GM12878 (cell line): ENCODE measurements around the gene SHC4. TPM values are rescaled to one million over a fixed set of nuclear protein-coding genes. Genes with fewer than 3 reads are reported as not detected.
"Not testable (repeated sequence)": the region's sequence is repeated elsewhere in the genome, so short reads cannot be mapped to it uniquely, and the experiment has no call there.

Experiments used
- ATAC-seq: fragments of 200-7000 bp; cut with Tn5 transposase; 3 replicates; pipeline ENCODE4 v1.9.1; 2020; ENCODE audit warnings: mild to moderate bottlenecking, moderate library complexity
- BruUV-seq: library from RNA; stranded (reverse); fragments of 400-500 nt; replicated peaks from 2 replicates; lab custom pipeline; 2021; lab: Mats Ljungman, UMichigan
- CTCF ChIA-PET: fragments of 300-600 bp; sonication (Branson Sonifier 250); formaldehyde crosslinking; extraction: SDS; loops from one replicate; lab custom pipeline; 2021; ENCODE audit warnings: inconsistent platforms; lab: Yijun Ruan, JAX
- POLR2A ChIA-PET: fragments of 350-600 bp; formaldehyde crosslinking; extraction: SDS; loops from one replicate; lab custom pipeline; 2021; ENCODE audit warnings: inconsistent platforms; lab: Charles Lee
- RAD21 ChIA-PET: fragments of 300-600 bp; sonication (Branson Sonifier 250); formaldehyde crosslinking; loops from one replicate; lab custom pipeline; 2023; ENCODE audit warnings: antibody characterized with exemption; ENCODE audit not compliant: unreplicated experiment; lab: Charles Lee
- SMC1A ChIA-PET: fragments of 300-600 bp; sonication (Branson Sonifier 250); formaldehyde crosslinking; loops from one replicate; lab custom pipeline; 2023; ENCODE audit not compliant: unreplicated experiment, uncharacterized antibody; lab: Charles Lee
- DNase-seq: peaks from one replicate; pipeline ENCODE4 v3.0.0-alpha.2; 2011; ENCODE audit warnings: low read depth, low spot score
- FAIRE-seq: peaks from 3 replicates; lab custom pipeline; 2011; peaks lifted over from hg19 to GRCh38; lab: Jason Lieb, UNC
- H2AFZ ChIP-seq: 2 replicates; pipeline ENCODE4 v1.6.0; 2011; ENCODE audit warnings: low read depth, low read length, control low read depth; ENCODE audit not compliant: control insufficient read depth
- H3K27ac ChIP-seq: 2 replicates; pipeline ENCODE4 v1.5.1; 2011; ENCODE audit warnings: control low read depth; ENCODE audit not compliant: control insufficient read depth, insufficient read depth
- H3K27me3 ChIP-seq, 2 experiments: replicated peaks in 1 of 2; 2 replicates each; pipeline versions ENCODE4 v1.6.0 to v1.6.1; 2011; ENCODE audit warnings: low read length in 1 of 2; ENCODE audit not compliant: control insufficient read depth in 2 of 2, insufficient read depth in 2 of 2
- H3K36me3 ChIP-seq, 2 experiments: 2 replicates each; pipeline ENCODE4 v1.5.1; 2011; ENCODE audit warnings: low read length in 1 of 2; ENCODE audit not compliant: control insufficient read depth in 2 of 2, insufficient read depth in 2 of 2
- H3K4me1 ChIP-seq: 2 replicates; pipeline ENCODE4 v1.6.1; 2011; ENCODE audit warnings: mild to moderate bottlenecking, low read length, moderate library complexity, mixed read lengths; ENCODE audit not compliant: control insufficient read depth, insufficient read depth
- H3K4me2 ChIP-seq: 2 replicates; pipeline ENCODE4 v1.6.0; 2011; ENCODE audit warnings: control low read depth; ENCODE audit not compliant: control insufficient read depth, insufficient read depth
- H3K4me3 ChIP-seq: fragments of 200-600 bp; sonication (generic); 2 replicates; pipeline ENCODE4 v1.5.1; 2016
- H3K79me2 ChIP-seq: 2 replicates; pipeline ENCODE4 v1.6.0; 2011; ENCODE audit warnings: low read length; ENCODE audit not compliant: control insufficient read depth, insufficient read depth
- H3K9ac ChIP-seq: 2 replicates; pipeline ENCODE4 v1.8.0; 2011; ENCODE audit warnings: low read length, control low read depth, mixed read lengths; ENCODE audit not compliant: control insufficient read depth, insufficient read depth
- H3K9me3 ChIP-seq: replicated peaks from 3 replicates; pipeline ENCODE4 v1.5.1; 2011; ENCODE audit warnings: mild to moderate bottlenecking, low read length; ENCODE audit not compliant: control insufficient read depth, insufficient read depth
- H4K20me1 ChIP-seq: 2 replicates; pipeline ENCODE4 v1.6.0; 2011; ENCODE audit not compliant: control insufficient read depth, insufficient read depth
- CBFB ChIP-seq: IDR thresholded peaks from 2 replicates; pipeline ENCODE4 v1.6.1; 2016; ENCODE audit warnings: antibody characterized with exemption, low read depth
- DPF2 ChIP-seq: fragments of 450-650 bp; IDR thresholded peaks from 2 replicates; pipeline ENCODE4 v1.6.1; 2017; ENCODE audit warnings: mild to moderate bottlenecking
- GABPA ChIP-seq: IDR thresholded peaks from 2 replicates; pipeline ENCODE4 v1.6.1; 2014; ENCODE audit warnings: antibody characterized with exemption, low read depth, mild to moderate bottlenecking, inconsistent platforms
- KAT2A ChIP-seq: conservative IDR thresholded peaks from 2 replicates; pipeline ENCODE4 v1.6.1; 2011; ENCODE audit warnings: low read depth, low read length; ENCODE audit not compliant: control insufficient read depth
- MEF2A ChIP-seq: IDR thresholded peaks from 2 replicates; pipeline ENCODE4 v1.6.1; 2011; ENCODE audit warnings: low read depth, mild to moderate bottlenecking, low read length, moderate library complexity; ENCODE audit not compliant: insufficient read depth
- MTA2 ChIP-seq: fragments of 450-650 bp; IDR thresholded peaks from 2 replicates; pipeline ENCODE4 v1.6.1; 2016; ENCODE audit warnings: low read depth, mild to moderate bottlenecking, moderate library complexity
- NFXL1 ChIP-seq: fragments of 450-650 bp; IDR thresholded peaks from 2 replicates; pipeline ENCODE4 v1.6.1; 2017; ENCODE audit warnings: antibody characterized with exemption, mild to moderate bottlenecking, borderline replicate concordance
- NR2C1 ChIP-seq: fragments of 450-650 bp; IDR thresholded peaks from 2 replicates; pipeline ENCODE4 v1.6.1; 2017; ENCODE audit warnings: antibody characterized with exemption, mild to moderate bottlenecking, moderate library complexity
- NR2C2 ChIP-seq: IDR thresholded peaks from 2 replicates; pipeline ENCODE4 v1.6.1; 2011; ENCODE audit warnings: borderline replicate concordance, low read depth; ENCODE audit not compliant: control insufficient read depth, insufficient read length
- POLR2A ChIP-seq: IDR thresholded peaks from 2 replicates; pipeline ENCODE4 v1.6.1; 2011; ENCODE audit warnings: low read depth, mild to moderate bottlenecking, low read length
- SIN3A ChIP-seq: IDR thresholded peaks from 2 replicates; pipeline ENCODE4 v1.6.1; 2012; ENCODE audit warnings: low read depth, low read length, improper control_type of control experiment
- SMAD1 ChIP-seq: fragments of 450-650 bp; IDR thresholded peaks from 2 replicates; pipeline ENCODE4 v1.6.1; 2018; ENCODE audit warnings: mild to moderate bottlenecking, low read depth; ENCODE audit not compliant: partially characterized antibody
- SMARCA5 ChIP-seq: fragments of 450-650 bp; IDR thresholded peaks from 2 replicates; pipeline ENCODE4 v1.6.1; 2017; ENCODE audit warnings: mild to moderate bottlenecking
- SREBF2 ChIP-seq: IDR thresholded peaks from 2 replicates; pipeline ENCODE4 v1.6.1; 2012; ENCODE audit warnings: mild to moderate bottlenecking, low read length
- TCF3 ChIP-seq: IDR thresholded peaks from 2 replicates; pipeline ENCODE4 v1.6.1; 2012; ENCODE audit warnings: low read depth, mild to moderate bottlenecking, low read length, borderline replicate concordance; ENCODE audit not compliant: insufficient read depth
- ZBED1 ChIP-seq: IDR thresholded peaks from 2 replicates; pipeline ENCODE4 v1.6.1; 2016; ENCODE audit warnings: borderline replicate concordance
- WGBS: methylation state at CpG from one replicate; pipeline ENCODE4 v1.1.6; 2016; ENCODE audit warnings: low lambda C conversion rate; ENCODE audit not compliant: insufficient replicate concordance, insufficient coverage; ENCODE audit errors: missing lambda C conversion rate; 5-methylcytosine and 5-hydroxymethylcytosine counted together
- in situ Hi-C: fragments of 300-500 bp; cut with MboI; formaldehyde crosslinking; loops from 9 replicates; pipeline ENCODE4 v1.14.3; 2018; ENCODE audit warnings: mixed read lengths
- intact Hi-C: fragments of 100-400 bp; cut with micrococcal nuclease; formaldehyde crosslinking; loops from one replicate; pipeline ENCODE4 v1.14.2; 2022; ENCODE audit not compliant: unreplicated experiment
- polyA plus RNA-seq, 11 experiments: library from polyadenylated mRNA; depleted of rRNA in 4 of 11; unstranded in 6 of 11; stranded (reverse) in 5 of 11; fragments of >200 nt; fragmentation: Nextera tagmentation in 4 of 11; fragmentation: Illumina TruSeq in 1 of 11; extraction: Ambion mirVana in 4 of 11; extraction: Trizol in 1 of 11; gene quantifications; 1 replicate in 1 of 11; 2 replicates in 10 of 11; pipeline versions ENCODE4 v1.2.1 to v1.2.3, GENCODE V29; 2011 to 2016; ENCODE audit warnings: inconsistent platforms in 2 of 11, missing spikeins in 2 of 11, low read depth in 1 of 11
- total RNA-seq, 4 experiments: library from RNA; depleted of rRNA in 3 of 4; stranded (reverse); fragments of >200 nt in 3 of 4; fragmentation: Illumina TruSeq in 1 of 4; extraction: Trizol in 1 of 4; gene quantifications; 2 replicates each; pipeline versions ENCODE4 v1.2.1 to v1.2.3, GENCODE V29; 2013 to 2021

Gene SHC4
- total and polyA plus RNA-seq, 10 of the 15 experiments (the other 5 are each of a cell fraction or from before 2014, with no cell fraction given), result 0.04 to 0.87 (median 0.14) TPM

DNA sequence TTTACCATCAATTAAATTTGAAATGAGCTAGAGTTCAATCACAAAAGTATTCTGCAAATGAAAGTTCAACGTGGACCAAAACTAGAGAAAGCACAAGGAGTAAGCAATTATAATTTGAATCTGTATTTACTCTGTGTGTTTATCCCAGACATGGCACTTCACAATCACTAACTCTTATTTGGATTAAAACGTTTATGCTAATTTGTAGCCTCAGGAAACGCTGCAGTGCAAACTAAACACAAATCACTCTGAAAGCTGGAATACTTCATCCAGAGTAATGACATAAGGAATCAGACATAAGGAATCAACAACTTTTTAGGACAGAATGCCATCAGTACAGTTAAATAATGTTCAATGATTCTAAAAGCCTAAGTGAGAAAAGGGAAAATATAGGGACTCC, 171.3 kb downstream of the SHC4 start:
- Histone ChIP-seq H3K9ac (no peak overlapping the region), H4K20me1 (no peaks in the 10 kb centered on the region), H3K4me3 (no peak overlapping the region), H3K4me2 (no peak overlapping the region), H3K4me1 (peaks cover 8% of the 10 kb centered on the region), H3K36me3 (peaks cover 2 to 22% of the 10 kb centered on the region in 2 experiments), H2AFZ (no peak overlapping the region), H3K27me3 (no peaks in the 10 kb centered on the region), H3K27ac (no peak overlapping the region), H3K79me2 (no peaks in the 10 kb centered on the region), H3K9me3 (no peaks in the 10 kb centered on the region)
- WGBS, result 36% methylated on average over 3 of the region's 3 CpGs
- intact Hi-C loops (loop anchor here (10.0 kb wide), 1 partner anchor 288 kb away; no protein-coding TSS in a partner anchor), in situ Hi-C loops (no loop called here)
- POLR2A ChIA-PET, result no interaction called here
- ATAC-seq, result no peak
- no peak for FAIRE-seq
- CTCF ChIA-PET, result interaction anchor here (1.1 to 2.0 kb wide), 2 partner anchors 10 to 13 kb away, joined by 4 to 11 read pairs; no protein-coding TSS in a partner anchor
- SMC1A ChIA-PET, result interaction anchor here (1.4 kb wide), 1 partner anchor 82 kb away, joined by 4 read pairs; no protein-coding TSS in a partner anchor
- BruUV-seq, result no TSS peak
- no peak for TF ChIP-seq SMARCA5
- TF ChIP-seq POLR2A, result no peak
- no peak for TF ChIP-seq MTA2
- TF ChIP-seq SMAD1, result no peak
- no peak for TF ChIP-seq NFXL1
- TF ChIP-seq CBFB, result no peak
- no peak for TF ChIP-seq DPF2
- no peak for TF ChIP-seq MEF2A
- TF ChIP-seq NR2C1, result no peak
- TF ChIP-seq SIN3A, result no peak
- no peak for TF ChIP-seq KAT2A
- no peak for TF ChIP-seq GABPA
- TF ChIP-seq TCF3, result no peak
- TF ChIP-seq SREBF2, result no peak
- TF ChIP-seq ZBED1, result no peak
- no peak for TF ChIP-seq NR2C2
- DNase-seq, result no peak
- RAD21 ChIA-PET, result no interaction called here

DNA sequence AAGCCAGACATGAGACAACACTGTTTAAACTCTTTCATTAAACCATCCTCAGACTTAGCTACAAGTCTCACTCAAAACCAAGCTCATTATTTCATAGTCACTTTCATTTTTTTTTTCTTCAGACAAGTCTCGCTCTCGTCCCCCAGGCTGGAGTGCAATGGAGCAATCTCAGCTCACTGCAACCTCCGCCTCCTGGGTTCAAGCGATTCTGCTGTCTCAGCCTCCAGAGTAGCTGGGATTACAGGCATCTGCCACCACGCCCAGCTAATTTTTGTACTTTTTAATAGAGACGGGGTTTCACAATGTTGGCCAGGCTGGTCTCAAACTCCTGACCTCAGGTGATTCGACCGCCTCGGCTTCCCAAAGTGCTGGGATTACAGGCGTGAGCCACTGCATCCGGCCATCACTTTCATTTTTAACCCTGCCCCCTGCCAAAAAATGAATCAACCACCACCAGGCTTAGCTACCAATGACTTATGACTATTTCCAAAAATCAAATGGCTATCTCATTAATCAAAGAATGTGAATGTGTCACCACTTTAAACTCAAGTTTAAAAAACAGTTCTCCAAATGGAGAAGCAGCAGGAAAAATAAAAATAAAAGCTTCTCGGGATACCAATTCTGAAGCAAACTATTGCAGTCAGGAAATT, 173.1 kb downstream of the SHC4 start:
- H2AFZ ChIP-seq, H3K27me3 ChIP-seq, ATAC-seq, H3K4me2 ChIP-seq, H3K4me1 ChIP-seq, H3K9ac ChIP-seq, H4K20me1 ChIP-seq, H3K79me2 ChIP-seq, in situ Hi-C loops, H3K9me3 ChIP-seq, DNase-seq, BruUV-seq, H3K27ac ChIP-seq, FAIRE-seq, H3K4me3 ChIP-seq: not testable (repeated sequence)
- WGBS, result 99% methylated on average over 12 of the region's 12 CpGs
- CTCF ChIA-PET, result interaction anchor here (0.7 to 2.0 kb wide), 4 partner anchors 11 to 20 kb away, joined by 3 to 11 read pairs (median 4); partner anchors contain the start of gene CEP152
- intact Hi-C loops, result loop anchor here (10.0 kb wide), 1 partner anchor 286 kb away; no protein-coding TSS in a partner anchor
- SMC1A ChIA-PET, result interaction anchor here (0.8 to 1.4 kb wide), 4 partner anchors 11 to 60 kb away, joined by 3 to 4 read pairs (median 3); no protein-coding TSS in a partner anchor
- POLR2A ChIA-PET, result interaction anchor here (0.7 kb wide), 1 partner anchor 106 kb away, joined by 5 read pairs; no protein-coding TSS in a partner anchor
- peaks cover 2 to 15% of the 10 kb centered on the region in 2 experiments for H3K36me3 ChIP-seq
- RAD21 ChIA-PET, result interaction anchor here (1.0 to 1.5 kb wide), 3 partner anchors 9 to 20 kb away, joined by 3 to 6 read pairs (median 3); partner anchors contain the start of gene CEP152
